HepG2 (cell line): ENCODE results near the gene TMEM80. TPM values are rescaled to one million over a fixed set of nuclear protein-coding genes. Genes with fewer than 3 reads are reported as not detected.

Experiments
- ARID2 ChIP-seq: sonication (generic); formaldehyde crosslinking; IDR thresholded peaks from 2 replicates; pipeline ENCODE4 v1.8.1; 2022; ENCODE audit warnings: mild to moderate bottlenecking, missing genetic modification reagents, borderline replicate concordance
- ATAD3A ChIP-seq: sonication (generic); formaldehyde crosslinking; IDR thresholded peaks from 2 replicates; pipeline ENCODE4 v1.4.0; 2020; ENCODE audit warnings: missing genetic modification reagents
- CERS6 ChIP-seq: sonication (generic); formaldehyde crosslinking; IDR thresholded peaks from 2 replicates; pipeline ENCODE4 v1.5.0; 2020; ENCODE audit warnings: missing genetic modification reagents
- GPBP1L1 ChIP-seq: sonication (generic); formaldehyde crosslinking; IDR thresholded peaks from 2 replicates; pipeline ENCODE4 v1.5.0; 2020; ENCODE audit warnings: mild to moderate bottlenecking, missing genetic modification reagents
- JARID2 ChIP-seq: sonication (generic); formaldehyde crosslinking; IDR thresholded peaks from 2 replicates; pipeline ENCODE4 v1.8.1; 2023; ENCODE audit warnings: missing genetic modification reagents, inconsistent platforms; ENCODE audit not compliant: insufficient replicate concordance
- LBX2 ChIP-seq: sonication (generic); formaldehyde crosslinking; IDR thresholded peaks from 2 replicates; pipeline ENCODE4 v1.5.0; 2020; ENCODE audit warnings: missing genetic modification reagents, mild to moderate bottlenecking, borderline replicate concordance
- POLR2A ChIP-seq, 2 experiments: IDR thresholded peaks; 2 replicates each; pipeline ENCODE4 v1.6.1; 2011; ENCODE audit warnings: low read depth in 2 of 2, low read length in 2 of 2, mild to moderate bottlenecking in 1 of 2, moderate library complexity in 1 of 2; ENCODE audit not compliant: insufficient read depth in 1 of 2
- RFX3 ChIP-seq: IDR thresholded peaks from 2 replicates; pipeline ENCODE4 v1.6.1; 2016; ENCODE audit warnings: missing biosample characterization, missing genetic modification reagents
- SNAPC5 ChIP-seq: sonication (generic); formaldehyde crosslinking; IDR thresholded peaks from 2 replicates; pipeline ENCODE4 v1.8.1; 2023; ENCODE audit warnings: mild to moderate bottlenecking, missing genetic modification reagents, borderline replicate concordance
- SRF ChIP-seq: IDR thresholded peaks from 2 replicates; pipeline ENCODE4 v1.6.1; 2011; ENCODE audit warnings: mild to moderate bottlenecking, low read depth, low read length, moderate library complexity
- TCF12 ChIP-seq, 2 experiments: fragments of 450-650 bp in 1 of 2; sonication (generic) in 1 of 2; formaldehyde crosslinking in 1 of 2; IDR thresholded peaks; 2 replicates each; pipeline versions ENCODE4 v1.6.1 to v1.8.0; 2017 to 2022; ENCODE audit warnings: antibody characterized with exemption in 1 of 2, mild to moderate bottlenecking in 1 of 2, missing genetic modification reagents in 1 of 2, moderate library complexity in 1 of 2
- THRA ChIP-seq: sonication (generic); formaldehyde crosslinking; IDR thresholded peaks from 2 replicates; pipeline ENCODE4 v1.4.0; 2020; ENCODE audit warnings: missing genetic modification reagents, borderline replicate concordance
- ZBTB1 ChIP-seq: sonication (generic); formaldehyde crosslinking; IDR thresholded peaks from 2 replicates; pipeline ENCODE4 v1.4.0; 2020; ENCODE audit warnings: missing genetic modification reagents, borderline replicate concordance
- ZBTB26 ChIP-seq: IDR thresholded peaks from 2 replicates; pipeline ENCODE4 v1.6.1; 2016; ENCODE audit warnings: missing compliant biosample characterization, missing genetic modification reagents, borderline replicate concordance
- ZBTB49 ChIP-seq: sonication (generic); formaldehyde crosslinking; IDR thresholded peaks from 2 replicates; pipeline ENCODE4 v1.4.0; 2020; ENCODE audit warnings: missing genetic modification reagents, borderline replicate concordance
- ZNF230 ChIP-seq: sonication (generic); formaldehyde crosslinking; IDR thresholded peaks from 2 replicates; pipeline ENCODE4 v1.4.0; 2020; ENCODE audit warnings: mild to moderate bottlenecking, missing genetic modification reagents
- ZNF75D ChIP-seq: sonication (generic); formaldehyde crosslinking; IDR thresholded peaks from 2 replicates; pipeline ENCODE4 v1.8.1; 2023; ENCODE audit warnings: missing genetic modification reagents, mild to moderate bottlenecking, borderline replicate concordance
- ZSCAN25 ChIP-seq: sonication (generic); formaldehyde crosslinking; IDR thresholded peaks from 2 replicates; pipeline ENCODE4 v1.8.0; 2022; ENCODE audit warnings: mild to moderate bottlenecking, missing genetic modification reagents
- polyA plus RNA-seq, 8 experiments: library from polyadenylated mRNA; depleted of rRNA in 3 of 8; stranded (reverse) in 7 of 8; unstranded in 1 of 8; fragments of >200 nt; fragmentation: Illumina TruSeq in 4 of 8; extraction: Trizol in 4 of 8; gene quantifications; 2 replicates each; pipeline versions ENCODE4 v1.2.1 to v1.2.3, GENCODE V29; 2011 to 2016; ENCODE audit warnings: low read depth in 4 of 8, missing spikeins in 1 of 8, mixed read lengths in 1 of 8; ENCODE audit not compliant: insufficient read depth in 1 of 8
- total RNA-seq, 5 experiments: library from RNA; depleted of rRNA; stranded (reverse); fragments of >200 nt; fragmentation: Illumina TruSeq; extraction: Trizol; gene quantifications; 2 replicates each; pipeline ENCODE4 v1.2.3, GENCODE V29; 2016; ENCODE audit warnings: low read depth in 1 of 5

Gene TMEM80
- total and polyA plus RNA-seq, 2 of the 13 experiments (the other 11 are each of a cell fraction or from before 2014, with no cell fraction given) = 5.6 to 17.1 TPM

GRCh38 chr11:706957-707816, 11.6 kb downstream of the TMEM80 start (continued):
- TF ChIP-seq ZBTB49 (CRISPR knock-in tag) = no peak
- no peak for TF ChIP-seq JARID2 (CRISPR knock-in tag)
- TF ChIP-seq ATAD3A = no peak
- peak; percentile 100 for TF ChIP-seq ZSCAN25
- TF ChIP-seq CERS6 = no peak
- TF ChIP-seq TCF12 (IDR thresholded peaks at IDR 0.05) = no peak
- TF ChIP-seq TCF12 (CRISPR knock-in tag; IDR thresholded peaks at IDR 0.05) = no peak; the same call in 1 of the 2 replicates
- TF ChIP-seq ZBTB26 = peak; percentile 20; the same call in 1 of the 2 replicates
- TF ChIP-seq GPBP1L1 (CRISPR knock-in tag) = no peak
- no peak for TF ChIP-seq LBX2 (CRISPR knock-in tag)
- TF ChIP-seq SRF = no peak
- no peak for TF ChIP-seq ARID2 (CRISPR knock-in tag)
- peak; percentile 92 for TF ChIP-seq ZNF230
- no peak for TF ChIP-seq POLR2A (IDR thresholded peaks at IDR 0.05; ENCODE audit: insufficient read depth in 1 of 2, low read depth in 2 of 2, low read length in 2 of 2)
- no peak for TF ChIP-seq SNAPC5 (CRISPR knock-in tag)
- peak; percentile 94 for TF ChIP-seq THRA (CRISPR knock-in tag)
- TF ChIP-seq RFX3 (CRISPR knock-in tag) = no peak
- TF ChIP-seq ZNF75D (CRISPR knock-in tag) = no peak
- no peak for TF ChIP-seq ZBTB1 (CRISPR knock-in tag)
